DOHH2 (cell line): Measurements from ENCODE around the gene ALS2.

Experiments
- H3F3A ChIP-seq: fragments of 200-600 bp; sonication (generic), shearing (Covaris generic); 2 replicates; pipeline ENCODE4 v1.6.0; 2016; ENCODE audit warnings: antibody characterized with exemption, mild to moderate bottlenecking; ENCODE audit not compliant: control insufficient read depth, insufficient read depth
- H3K27ac ChIP-seq: fragments of 200-600 bp; sonication (generic); 2 replicates; pipeline ENCODE4 v1.5.1; 2014; ENCODE audit warnings: low read depth, mild to moderate bottlenecking, low read length, moderate library complexity
- H3K27me3 ChIP-seq: fragments of 200-600 bp; sonication (generic); 2 replicates; pipeline ENCODE4 v1.6.1; 2014; ENCODE audit warnings: mild to moderate bottlenecking, low read length, mixed read lengths; ENCODE audit not compliant: control insufficient read depth
- H3K36me3 ChIP-seq: fragments of 200-600 bp; sonication (generic); 2 replicates; pipeline ENCODE4 v1.6.1; 2014; ENCODE audit warnings: mild to moderate bottlenecking, low read length, moderate library complexity, mixed read lengths; ENCODE audit not compliant: control insufficient read depth
- H3K4me1 ChIP-seq: fragments of 200-600 bp; sonication (generic); 2 replicates; pipeline ENCODE4 v1.6.1; 2014; ENCODE audit warnings: mild to moderate bottlenecking, low read length, mixed read lengths; ENCODE audit not compliant: control insufficient read depth
- H3K4me2 ChIP-seq: fragments of 200-600 bp; sonication (generic); 2 replicates; pipeline ENCODE4 v1.6.0; 2014; ENCODE audit warnings: mild to moderate bottlenecking, low read length, moderate library complexity
- H3K4me3 ChIP-seq: fragments of 200-600 bp; sonication (generic); 2 replicates; pipeline ENCODE4 v1.5.1; 2014; ENCODE audit warnings: mild to moderate bottlenecking, low read length, mixed read lengths
- H3K79me2 ChIP-seq: fragments of 200-600 bp; sonication (generic); 2 replicates; pipeline ENCODE4 v1.6.1; 2014; ENCODE audit warnings: mild to moderate bottlenecking, low read length, mixed read lengths; ENCODE audit not compliant: control insufficient read depth
- H3K9me2 ChIP-seq: fragments of 200-600 bp; sonication (generic); replicated peaks from 2 replicates; pipeline ENCODE4 v1.6.1; 2014; ENCODE audit warnings: mild to moderate bottlenecking, low read length, mixed read lengths; ENCODE audit not compliant: control insufficient read depth
- H3K9me3 ChIP-seq: fragments of 200-600 bp; sonication (generic); 2 replicates; pipeline ENCODE4 v1.6.1; 2014; ENCODE audit warnings: antibody characterized with exemption, low read length, mixed read lengths; ENCODE audit not compliant: control insufficient read depth, insufficient read depth
- H4K20me1 ChIP-seq: fragments of 200-600 bp; sonication (generic); 2 replicates; pipeline ENCODE4 v1.6.0; 2014; ENCODE audit warnings: low read depth, mild to moderate bottlenecking, antibody characterized with exemption, low read length, moderate library complexity; ENCODE audit not compliant: control insufficient read depth, insufficient read depth
- CTCF ChIP-seq: fragments of 200-600 bp; sonication (generic); IDR thresholded peaks from one replicate; pipeline ENCODE4 v1.5.1; 2014; ENCODE audit warnings: antibody characterized with exemption, mild to moderate bottlenecking, low read depth, low read length; ENCODE audit not compliant: poor library complexity, severe bottlenecking
- EZH2phosphoT487 ChIP-seq: fragments of 200-600 bp; sonication (generic); IDR thresholded peaks from 2 replicates; pipeline ENCODE4 v1.6.1; 2017; ENCODE audit warnings: borderline replicate concordance, mild to moderate bottlenecking, antibody characterized with exemption, low read length, moderate library complexity, mixed read lengths

The ALS2 gene

GRCh38 chr2:201730651-201731285 is 50.0 kb downstream of the ALS2 start:
- no peak overlapping the region for H3K4me3 ChIP-seq
- no peaks in the 10 kb centered on the region for H3K9me3 ChIP-seq
- H3K4me2 ChIP-seq, result no peak overlapping the region
- H3F3A ChIP-seq, result no peaks in the 10 kb centered on the region
- no peaks in the 10 kb centered on the region for H3K79me2 ChIP-seq
- H3K9me2 ChIP-seq, result no peaks in the 10 kb centered on the region
- peaks cover 5% of the 10 kb centered on the region for H3K4me1 ChIP-seq
- TF ChIP-seq CTCF (no peak), EZH2phosphoT487 (no peak)
- H3K36me3 ChIP-seq, result no peaks in the 10 kb centered on the region
- no peak overlapping the region for H3K27ac ChIP-seq
- no peaks in the 10 kb centered on the region for H4K20me1 ChIP-seq
- H3K27me3 ChIP-seq, result no peaks in the 10 kb centered on the region

GRCh38 chr2:201715459-201715858 is 65.3 kb downstream of the ALS2 start:
- no peaks in the 10 kb centered on the region for H4K20me1 ChIP-seq
- no peaks in the 10 kb centered on the region for H3F3A ChIP-seq
- no peaks in the 10 kb centered on the region for H3K9me3 ChIP-seq
- TF ChIP-seq EZH2phosphoT487, result no peak
- TF ChIP-seq CTCF, result no peak
- no peaks in the 10 kb centered on the region for H3K4me1 ChIP-seq
- H3K36me3 ChIP-seq, result no peaks in the 10 kb centered on the region
- H3K79me2 ChIP-seq, result no peaks in the 10 kb centered on the region
- H3K4me3 ChIP-seq, result no peak overlapping the region
- no peaks in the 10 kb centered on the region for H3K9me2 ChIP-seq
- H3K4me2 ChIP-seq, result no peak overlapping the region
- H3K27me3 ChIP-seq, result no peaks in the 10 kb centered on the region
- no peak overlapping the region for H3K27ac ChIP-seq

GRCh38 chr2:201712726-201713125 is 68.0 kb downstream of the ALS2 start:
- H3K4me3 ChIP-seq, result no peak overlapping the region
- no peak for TF ChIP-seq EZH2phosphoT487
- no peak for TF ChIP-seq CTCF
- no peaks in the 10 kb centered on the region for H3K9me3 ChIP-seq
- no peaks in the 10 kb centered on the region for H3F3A ChIP-seq
- no peaks in the 10 kb centered on the region for H3K4me1 ChIP-seq
- H3K4me2 ChIP-seq, result no peak overlapping the region
- H3K36me3 ChIP-seq, result no peaks in the 10 kb centered on the region
- no peaks in the 10 kb centered on the region for H4K20me1 ChIP-seq
- H3K27me3 ChIP-seq, result no peaks in the 10 kb centered on the region
- no peaks in the 10 kb centered on the region for H3K79me2 ChIP-seq
- H3K9me2 ChIP-seq, result no peaks in the 10 kb centered on the region
- H3K27ac ChIP-seq, result no peak overlapping the region

GRCh38 chr2:201709747-201710146 is 71.0 kb downstream of the ALS2 start:
- Histone ChIP-seq H3K4me3 (no peak overlapping the region), H3F3A (no peaks in the 10 kb centered on the region), H3K27me3 (no peaks in the 10 kb centered on the region), H3K4me2 (no peak overlapping the region), H4K20me1 (no peaks in the 10 kb centered on the region), H3K9me3 (no peaks in the 10 kb centered on the region), H3K27ac (no peak overlapping the region), H3K79me2 (no peaks in the 10 kb centered on the region), H3K36me3 (no peaks in the 10 kb centered on the region), H3K4me1 (no peaks in the 10 kb centered on the region), H3K9me2 (no peaks in the 10 kb centered on the region)
- TF ChIP-seq EZH2phosphoT487 (no peak), CTCF (no peak)
